Left lung (tissue), 10 donors: Measurements from ENCODE around the gene TTBK1. TPM values are rescaled to one million over a fixed set of nuclear protein-coding genes. Genes with fewer than 3 reads are reported as not detected.

Source experiments
- ATAC-seq: fragments of 200-7000 bp; cut with Tn5 transposase; one replicate; pipeline ENCODE4 v1.9.1; 2020; ENCODE audit warnings: moderate library complexity
- DNase-seq, 4 donors: peaks; one replicate each; pipeline ENCODE4 v3.0.0-alpha.2; 2013 to 2020
- H3K27ac ChIP-seq, 2 donors: fragments of 200-600 bp; sonication (generic) in 1 of 2; one replicate each; pipeline versions ENCODE4 v1.5.0 to v1.8.0; 2020 to 2021
- H3K27me3 ChIP-seq, 2 donors: fragments of 200-600 bp; sonication (generic) in 1 of 2; one replicate each; pipeline versions ENCODE4 v1.5.0 to v1.8.0; 2020 to 2021
- H3K36me3 ChIP-seq, 2 donors: fragments of 200-600 bp; sonication (generic) in 1 of 2; one replicate each; pipeline versions ENCODE4 v1.5.0 to v1.8.0; 2020 to 2021
- H3K4me1 ChIP-seq, 2 donors: fragments of 200-600 bp; one replicate each; pipeline ENCODE4 v1.8.0; 2021
- H3K4me3 ChIP-seq, 2 donors: fragments of 200-600 bp; sonication (generic) in 1 of 2; one replicate each; pipeline versions ENCODE4 v1.5.0 to v1.8.0; 2020 to 2021; ENCODE audit warnings: mild to moderate bottlenecking in 1 of 2
- H3K9me3 ChIP-seq, 2 donors: fragments of 200-600 bp; sonication (generic) in 1 of 2; one replicate each; pipeline versions ENCODE4 v1.5.0 to v1.8.0; 2020 to 2021
- intact Hi-C, 2 donors: fragments of 100-400 bp; cut with DNase I; formaldehyde crosslinking; loops; one replicate each; pipeline versions ENCODE4 v1.11.2 to v1.14.2; 2022
- polyA plus RNA-seq, 6 donors: library from polyadenylated mRNA; unstranded; fragments of 120-200 nt; gene quantifications; one replicate each; pipeline ENCODE4 v1.2.1, GENCODE V29; 2013; ENCODE audit not compliant: insufficient read length in 6 of 6
- total RNA-seq, 2 donors: library from RNA; stranded (reverse); fragmentation: NEBNext Ultra II Directional; extraction: Animal tissue kit (Norgen Biotek cat#: 25700); gene quantifications; one replicate each; pipeline ENCODE4 v1.2.1, GENCODE V29; 2021
- TF ChIP-seq, protein P1 (sequence below), 2 donors: fragments of 200-600 bp; sonication (generic) in 1 of 2; IDR thresholded peaks; one replicate each; pipeline versions ENCODE4 v1.5.0 to v1.8.0; 2021; ENCODE audit warnings: antibody characterized with exemption in 2 of 2
- donor health status: DM: no; HTN: yes; CAD: no.
- donor health status: DM: no; HTN: no; CAD: no.

The TTBK1 gene
- total and polyA plus RNA-seq, 8 donors, result 0.08 to 0.94 (median 0.62) TPM

DNA sequence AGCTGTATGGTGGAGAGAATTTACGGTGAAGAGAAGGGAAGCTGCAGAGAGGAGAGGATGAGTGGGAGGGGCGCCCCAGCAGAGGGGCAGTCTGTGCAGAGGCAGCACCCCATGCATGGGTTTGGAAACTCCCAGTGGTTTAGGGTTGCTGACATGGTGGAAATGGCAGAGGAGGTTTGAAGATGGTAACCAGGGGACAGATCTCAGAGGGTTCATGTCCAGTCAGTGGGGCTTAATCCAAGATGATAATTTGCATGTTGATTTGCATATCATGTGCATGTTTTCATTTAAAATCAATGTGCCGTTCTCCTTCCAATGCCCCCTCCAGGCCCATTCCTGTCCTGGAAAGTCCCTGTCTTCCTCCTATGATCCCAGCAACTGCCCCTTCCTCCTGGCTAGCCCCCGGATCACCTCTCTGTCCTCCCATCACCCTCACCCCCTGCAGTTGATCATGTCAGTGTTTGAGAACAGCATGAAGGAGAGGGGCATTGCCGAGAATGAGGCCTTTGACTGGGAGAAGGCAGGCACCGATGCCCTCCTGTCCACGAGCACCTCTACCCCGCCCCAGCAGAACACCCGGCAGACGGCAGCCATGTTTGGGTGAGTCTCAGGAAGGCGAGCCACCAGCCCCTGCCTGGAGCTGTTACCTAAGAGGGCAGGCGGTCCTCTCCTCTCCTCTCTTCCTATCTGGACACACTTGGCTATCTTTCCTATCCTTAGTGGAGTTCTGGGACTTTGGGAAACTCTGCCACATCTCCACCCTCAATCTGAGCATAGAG, 14.3 kb downstream of the TTBK1 start:
- DNase-seq, result no peak
- Histone ChIP-seq H3K27me3 (peaks cover 0 to 12% of the 10 kb centered on the region in 2 donors), H3K4me1 (no peaks in the 10 kb centered on the region), H3K4me3 (no peak overlapping the region), H3K27ac (no peak overlapping the region), H3K9me3 (no peaks in the 10 kb centered on the region), H3K36me3 (no peaks in the 10 kb centered on the region)
- no peak for ATAC-seq
- intact Hi-C loops, result no loop called here
- TF ChIP-seq, protein P1, sequence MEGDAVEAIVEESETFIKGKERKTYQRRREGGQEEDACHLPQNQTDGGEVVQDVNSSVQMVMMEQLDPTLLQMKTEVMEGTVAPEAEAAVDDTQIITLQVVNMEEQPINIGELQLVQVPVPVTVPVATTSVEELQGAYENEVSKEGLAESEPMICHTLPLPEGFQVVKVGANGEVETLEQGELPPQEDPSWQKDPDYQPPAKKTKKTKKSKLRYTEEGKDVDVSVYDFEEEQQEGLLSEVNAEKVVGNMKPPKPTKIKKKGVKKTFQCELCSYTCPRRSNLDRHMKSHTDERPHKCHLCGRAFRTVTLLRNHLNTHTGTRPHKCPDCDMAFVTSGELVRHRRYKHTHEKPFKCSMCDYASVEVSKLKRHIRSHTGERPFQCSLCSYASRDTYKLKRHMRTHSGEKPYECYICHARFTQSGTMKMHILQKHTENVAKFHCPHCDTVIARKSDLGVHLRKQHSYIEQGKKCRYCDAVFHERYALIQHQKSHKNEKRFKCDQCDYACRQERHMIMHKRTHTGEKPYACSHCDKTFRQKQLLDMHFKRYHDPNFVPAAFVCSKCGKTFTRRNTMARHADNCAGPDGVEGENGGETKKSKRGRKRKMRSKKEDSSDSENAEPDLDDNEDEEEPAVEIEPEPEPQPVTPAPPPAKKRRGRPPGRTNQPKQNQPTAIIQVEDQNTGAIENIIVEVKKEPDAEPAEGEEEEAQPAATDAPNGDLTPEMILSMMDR (IDR thresholded peaks at IDR 0.05), result no peak

- intact Hi-C loops, result no loop called here
- no peak overlapping the region for H3K4me3 ChIP-seq
These were observed 14.9 kb downstream of the TTBK1 start for GRCh38 chr6:43258180-43258579.

GRCh38 chr6:43258807-43259686, 15.8 kb downstream of the TTBK1 start:
- no peak overlapping the region for H3K4me3 ChIP-seq
- H3K27ac ChIP-seq, result no peak overlapping the region
- intact Hi-C loops, result no loop called here
- TF ChIP-seq, protein P1 (IDR thresholded peaks at IDR 0.05), result no peak
- H3K4me1 ChIP-seq, result no peaks in the 10 kb centered on the region
- no peak for DNase-seq
- no peaks in the 10 kb centered on the region for H3K36me3 ChIP-seq
- H3K27me3 ChIP-seq, result no peaks in the 10 kb centered on the region
- ATAC-seq, result no peak
- no peaks in the 10 kb centered on the region for H3K9me3 ChIP-seq

More at GRCh38 chr6:43258180-43258579, 14.9 kb downstream of the TTBK1 start:
- Histone ChIP-seq H3K4me1 (no peaks in the 10 kb centered on the region), H3K9me3 (no peaks in the 10 kb centered on the region), H3K36me3 (no peaks in the 10 kb centered on the region), H3K27ac (no peak overlapping the region), H3K27me3 (peaks cover 0 to 6% of the 10 kb centered on the region in 2 donors)
- TF ChIP-seq, protein P1 (IDR thresholded peaks at IDR 0.05), result no peak
- DNase-seq, result no peak
- ATAC-seq, result no peak

GRCh38 chr6:43260791-43261190, 17.5 kb downstream of the TTBK1 start:
- Histone ChIP-seq H3K9me3 (no peaks in the 10 kb centered on the region), H3K4me1 (no peaks in the 10 kb centered on the region), H3K27ac (no peak overlapping the region), H3K4me3 (no peak overlapping the region), H3K27me3 (no peaks in the 10 kb centered on the region), H3K36me3 (no peaks in the 10 kb centered on the region)
- no peak for ATAC-seq
- TF ChIP-seq, protein P1 (IDR thresholded peaks at IDR 0.05), result no peak
- intact Hi-C loops, result loop anchor here in 1 of 2 donors (10.0 kb wide), 1 partner anchor 244 kb away; no protein-coding TSS in a partner anchor
- DNase-seq, result no peak

DNA sequence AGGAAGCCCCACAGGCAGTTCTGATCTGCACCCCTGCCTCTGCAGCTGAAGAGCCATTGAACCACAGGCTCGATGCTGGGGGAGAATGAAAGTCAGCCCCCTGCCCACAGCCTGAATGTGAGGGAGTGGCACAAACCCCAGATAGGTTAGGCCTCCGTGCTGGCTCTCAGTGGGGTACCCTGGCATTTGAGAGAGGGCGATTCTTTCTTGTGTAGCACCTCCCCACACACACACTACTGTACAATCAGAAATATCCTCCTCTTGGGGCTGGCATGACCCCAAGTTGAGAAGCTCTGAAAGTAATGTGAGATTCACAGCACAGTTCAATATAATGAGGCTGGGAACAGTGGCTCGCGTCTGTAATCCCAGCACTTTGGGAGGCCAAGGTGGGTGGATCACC, 17.9 kb downstream of the TTBK1 start:
- Histone ChIP-seq H3K4me1 (no peaks in the 10 kb centered on the region), H3K4me3 (no peak overlapping the region), H3K27me3 (no peaks in the 10 kb centered on the region), H3K27ac (no peak overlapping the region), H3K36me3 (no peaks in the 10 kb centered on the region), H3K9me3 (no peaks in the 10 kb centered on the region)
- no peak for ATAC-seq
- intact Hi-C loops, result loop anchor here in 1 of 2 donors (10.0 kb wide), 1 partner anchor 244 kb away; no protein-coding TSS in a partner anchor
- TF ChIP-seq, protein P1 (IDR thresholded peaks at IDR 0.05), result no peak
- no peak for DNase-seq
